Amygdala (tissue), 56 donors: ENCODE data around the gene AK9.

Source experiments
- DNase-seq, 56 donors: peaks; one replicate each; lab custom pipeline; 2025; lab: John Stamatoyannopoulos, UW

The AK9 gene

GRCh38 chr6:109485266-109485935 lies 205.6 kb downstream of the AK9 start:
- DNase-seq: no peak

GRCh38 chr6:109484122-109484521 lies 206.9 kb downstream of the AK9 start:
- DNase-seq: no peak

DNA sequence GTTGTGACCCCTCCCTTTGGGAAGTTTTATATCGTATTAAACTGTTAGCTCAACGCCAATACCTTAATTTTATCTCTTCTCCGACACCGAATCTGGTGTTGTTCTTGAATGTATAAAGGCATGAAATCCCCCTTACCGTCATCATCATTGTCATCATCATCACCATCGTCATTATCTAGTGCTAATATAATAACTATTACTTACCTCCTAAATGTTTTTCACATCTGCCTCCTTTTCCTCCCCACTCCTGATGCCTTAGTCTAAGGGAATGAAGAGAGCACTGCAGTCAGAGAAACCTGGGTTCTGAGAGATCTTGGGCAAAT lies 207.3 kb downstream of the AK9 start:
- no peak for DNase-seq

DNA sequence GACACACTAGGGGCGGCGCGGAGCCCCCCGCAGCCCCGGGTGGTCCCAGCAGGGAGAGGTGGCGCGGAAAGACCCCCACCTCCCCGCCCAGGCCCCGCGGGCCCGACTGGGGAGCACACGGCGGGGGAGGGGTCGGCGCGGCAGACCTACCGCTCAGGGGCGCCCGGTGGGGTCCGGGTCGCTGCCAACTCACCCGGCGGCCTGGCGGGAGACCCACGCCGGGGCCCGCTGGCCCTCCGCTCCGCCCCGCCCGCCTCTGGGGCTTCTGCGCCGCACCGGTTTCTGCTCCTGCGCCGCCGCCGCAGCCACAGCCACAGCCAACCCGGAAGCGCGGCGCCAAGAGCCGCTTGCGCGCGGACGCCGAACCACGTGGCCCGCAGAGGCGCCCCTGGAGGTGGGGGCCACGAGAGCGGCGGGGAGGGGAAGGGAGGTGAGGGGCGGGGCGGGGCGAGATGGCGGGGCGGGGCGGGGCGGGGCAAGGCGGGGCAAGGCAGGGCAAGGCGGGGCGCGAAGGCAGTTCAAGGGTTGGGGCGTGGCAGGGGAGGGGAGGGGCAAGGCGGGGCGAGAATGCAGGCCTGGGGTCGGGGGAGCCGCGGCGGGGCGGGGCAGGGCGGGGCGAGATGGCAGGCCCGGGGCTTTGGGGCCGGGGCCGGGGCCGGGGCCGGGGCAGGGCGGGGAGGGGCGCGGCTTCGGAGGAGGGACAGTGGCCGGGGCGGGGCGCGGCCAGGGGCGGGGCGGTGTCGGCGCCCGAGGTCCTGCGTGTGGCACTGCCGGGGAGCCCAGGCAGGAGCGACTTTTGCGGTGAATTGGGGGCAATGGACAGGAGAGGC lies 207.9 kb downstream of the AK9 start, which contains the start of gene ZBTB24:
Gene ZBTB24 (minus strand): TSS at position 315 of the 830 bp plus-strand sequence. CDS start 1,193 bp downstream, outside the sequence.
- DNase-seq: peak; percentile 38 to 92 (median 80)

- DNase-seq: no peak
These were observed 210.0 kb downstream of the AK9 start for GRCh38 chr6:109480993-109481480.

GRCh38 chr6:109478841-109479624 lies 212.0 kb downstream of the AK9 start:
- no peak for DNase-seq

DNA sequence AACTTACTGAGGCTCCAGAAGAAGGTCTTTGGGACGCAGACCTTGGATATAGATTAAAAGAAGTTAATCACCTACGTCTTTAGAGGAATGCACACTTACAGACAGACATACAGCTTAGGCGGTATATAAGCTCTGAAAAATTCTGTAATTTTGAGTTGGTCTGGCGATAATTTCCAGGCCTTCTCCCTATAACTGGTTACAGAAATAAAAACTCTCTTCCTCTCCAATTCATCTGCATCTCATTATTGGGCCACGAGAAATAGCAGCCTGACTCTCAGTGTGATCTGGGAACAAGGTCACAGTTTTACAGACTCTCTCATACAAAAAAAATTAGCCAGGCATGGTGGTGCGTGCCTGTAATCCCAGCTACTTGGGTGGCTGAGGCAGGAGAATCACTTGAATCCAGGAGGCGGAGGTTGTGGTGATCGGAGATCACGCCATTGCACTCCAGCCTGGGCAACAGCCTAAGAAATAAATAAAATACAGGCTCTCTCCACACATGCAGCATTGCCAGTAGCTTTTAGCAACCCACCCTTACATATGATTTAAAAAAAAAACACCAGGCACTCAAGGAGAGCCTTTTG lies 212.7 kb downstream of the AK9 start:
- DNase-seq: no peak

DNA sequence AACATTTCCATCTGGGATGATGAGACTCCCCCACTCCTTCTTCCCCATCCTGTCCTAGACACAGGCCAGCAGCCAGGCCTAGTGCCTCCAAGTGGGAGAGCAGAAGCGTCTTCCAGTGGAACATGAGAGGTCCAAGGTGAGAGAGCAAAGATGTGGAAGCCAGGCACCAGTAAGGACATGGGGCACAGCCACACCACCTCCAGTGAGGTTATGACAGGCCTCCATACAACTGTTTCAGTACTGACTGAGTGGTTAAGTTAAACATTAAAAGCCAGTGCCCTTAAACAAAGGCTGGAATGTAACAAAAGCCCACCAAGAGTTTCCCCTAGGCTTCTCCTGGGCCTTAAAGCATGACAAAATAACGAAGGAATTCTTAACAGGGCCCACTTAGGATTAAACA lies 213.3 kb downstream of the AK9 start:
- no peak for DNase-seq

DNA sequence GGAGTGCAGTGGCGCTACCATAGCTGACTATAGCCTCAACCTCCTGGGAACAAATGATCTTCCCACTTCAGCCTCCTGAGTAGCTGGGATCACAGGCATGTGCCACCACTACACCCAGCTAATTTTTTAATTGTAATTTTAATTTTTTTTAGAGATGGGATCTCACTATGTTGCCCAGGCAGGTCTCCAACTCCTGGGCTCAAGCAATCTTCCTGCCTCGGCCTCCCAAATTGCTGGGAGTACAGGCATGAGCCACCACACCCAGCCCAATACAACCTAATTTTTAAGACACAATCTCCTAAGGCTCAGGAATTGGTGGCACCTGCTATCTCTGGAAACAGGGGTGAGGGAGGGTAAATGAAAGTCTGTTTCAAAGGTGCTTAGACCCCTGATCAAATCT lies 213.8 kb downstream of the AK9 start:
- no peak for DNase-seq

DNA sequence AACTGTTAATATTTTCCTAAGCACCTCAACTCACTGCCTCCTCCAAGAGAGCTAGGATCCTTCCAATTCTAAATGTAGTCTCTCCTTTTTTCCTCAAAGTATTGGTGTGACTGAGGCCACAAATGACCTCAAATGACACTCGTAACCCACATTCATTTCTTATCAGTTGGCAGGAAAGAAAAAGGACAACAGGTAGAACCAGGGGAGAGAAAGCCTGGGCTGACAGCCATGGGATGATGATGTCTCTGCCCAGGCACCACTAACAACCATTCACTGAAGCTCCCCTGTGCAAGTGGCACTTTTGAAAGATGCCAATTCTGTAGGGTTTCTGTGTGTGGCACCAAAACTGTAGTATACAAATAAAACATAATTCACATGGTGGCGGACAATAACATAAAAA lies 215.4 kb downstream of the AK9 start:
- DNase-seq: no peak

- no peak for DNase-seq
These were observed 216.0 kb downstream of the AK9 start for GRCh38 chr6:109474995-109475394.

GRCh38 chr6:109473120-109473519 lies 217.9 kb downstream of the AK9 start:
- DNase-seq: peak in 1 of 56 donors; percentile 17

DNA sequence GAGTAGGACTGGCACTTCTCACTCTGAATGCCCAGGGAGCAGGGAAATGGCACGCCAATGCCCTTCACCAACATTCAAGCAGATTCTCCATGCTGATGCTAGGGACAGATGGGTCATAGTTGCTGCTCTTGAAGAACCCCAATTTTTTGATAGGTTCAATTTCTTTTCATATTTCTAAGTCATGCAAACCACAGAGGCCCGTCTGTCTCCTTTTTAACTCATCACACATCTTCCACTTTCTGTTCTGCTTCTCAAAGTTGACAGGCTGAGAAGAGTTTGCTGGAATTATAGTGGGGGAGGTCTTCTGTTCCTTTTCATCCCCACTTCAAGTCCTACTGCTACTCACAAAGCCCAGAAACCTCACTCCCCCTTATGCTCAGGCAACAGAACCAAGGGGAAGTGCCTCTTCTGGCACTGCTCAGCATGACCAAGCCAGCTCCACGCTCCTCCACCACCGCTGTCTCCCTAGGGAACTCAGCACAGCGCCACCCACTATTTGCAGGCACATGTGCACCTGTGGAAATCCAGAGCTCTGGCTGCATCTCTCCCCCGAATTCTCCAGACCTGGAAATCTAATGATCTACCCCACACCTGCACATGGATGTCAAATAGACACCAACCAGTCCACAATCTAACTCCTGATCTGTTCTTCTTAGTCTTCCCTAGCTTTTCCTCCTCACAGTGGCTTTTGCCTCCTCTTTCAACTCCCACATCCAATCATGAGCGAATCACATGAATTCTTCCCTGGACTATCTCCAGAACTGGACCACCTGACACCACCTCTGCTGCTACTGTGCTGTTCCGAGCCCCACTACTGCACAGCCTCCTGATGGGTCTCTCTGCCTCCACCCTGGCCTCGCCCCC lies 218.6 kb downstream of the AK9 start:
- DNase-seq: peak in 2 of 56 donors; percentile 6 to 15

DNA sequence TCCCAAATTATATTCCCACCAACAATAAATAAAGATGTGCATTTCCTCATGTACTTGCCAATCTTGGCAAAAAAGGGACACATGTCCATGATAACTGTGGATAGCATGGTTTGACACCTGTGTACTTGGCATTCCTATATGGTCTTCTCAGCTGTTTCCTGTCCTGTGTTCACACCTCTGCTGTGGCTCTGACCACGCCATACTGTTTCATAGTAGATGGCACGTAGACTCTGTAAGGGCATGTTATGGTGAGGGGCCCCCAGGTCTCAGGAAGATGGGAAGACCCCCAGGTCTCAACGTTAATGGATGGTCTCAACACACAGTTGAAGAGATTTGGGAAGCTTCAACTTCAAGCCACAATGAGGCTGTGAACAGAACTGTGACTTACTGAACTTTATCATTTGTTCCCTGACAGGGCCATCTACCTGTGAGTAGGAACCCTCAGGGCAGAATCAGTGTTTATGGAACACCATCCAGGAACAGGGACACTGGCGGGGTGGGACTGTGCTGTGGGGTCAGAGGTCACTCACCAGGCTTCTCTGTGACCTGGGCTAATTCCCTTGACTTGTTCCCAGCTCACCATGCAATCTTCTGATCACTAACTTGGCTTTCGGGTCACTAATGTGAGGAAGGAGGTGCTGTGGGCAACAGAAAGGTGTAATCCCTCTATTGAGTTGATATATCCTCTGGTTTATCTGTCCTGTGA lies 219.7 kb downstream of the AK9 start:
- no peak for DNase-seq

DNA sequence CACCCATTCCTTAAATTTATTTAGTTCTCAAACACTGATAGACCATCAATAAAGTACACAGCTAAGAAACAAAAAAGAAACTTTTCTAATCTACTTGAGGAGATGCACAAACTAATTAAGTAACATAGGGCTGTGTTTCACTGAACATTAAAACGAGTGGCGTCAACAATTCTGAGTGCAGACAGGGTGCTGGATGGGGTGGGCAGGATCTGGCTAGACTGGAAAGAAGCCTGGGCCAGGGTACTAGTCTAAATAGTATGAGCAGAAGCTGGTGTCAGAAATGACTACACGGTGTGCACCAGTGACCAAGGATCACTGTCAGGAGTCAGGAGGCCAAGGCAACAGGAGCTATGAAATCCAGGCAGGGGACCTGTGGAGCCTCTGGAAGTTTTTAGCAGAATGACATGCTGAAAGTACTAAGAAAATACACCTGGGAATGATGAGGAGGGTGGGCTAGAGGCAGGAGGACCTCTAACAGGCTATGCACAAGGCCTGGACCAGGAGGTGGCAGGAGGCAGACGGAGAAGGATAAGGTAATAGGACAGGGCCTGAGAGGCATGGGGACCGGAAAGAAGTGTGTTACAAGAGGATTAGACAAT lies 221.3 kb downstream of the AK9 start:
- DNase-seq: no peak

DNA sequence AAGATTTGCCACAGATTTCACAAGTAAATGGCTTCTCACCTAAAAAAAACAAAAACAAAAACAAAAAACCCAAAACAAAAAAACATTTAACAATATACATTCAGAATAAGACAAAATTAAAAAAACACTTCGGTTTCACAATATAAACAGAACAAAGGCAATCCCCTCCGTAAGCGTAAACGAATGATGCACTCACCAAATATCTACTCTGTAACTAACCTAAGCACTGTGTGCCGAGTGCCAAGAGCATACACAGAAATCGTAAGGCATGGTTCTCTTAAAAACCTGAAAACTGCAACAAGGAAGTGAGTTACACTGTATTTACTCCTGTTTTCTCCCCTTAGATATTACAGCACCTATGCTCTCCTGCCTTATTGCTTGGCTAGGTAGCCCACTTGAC lies 223.3 kb downstream of the AK9 start:
- DNase-seq: no peak

DNA sequence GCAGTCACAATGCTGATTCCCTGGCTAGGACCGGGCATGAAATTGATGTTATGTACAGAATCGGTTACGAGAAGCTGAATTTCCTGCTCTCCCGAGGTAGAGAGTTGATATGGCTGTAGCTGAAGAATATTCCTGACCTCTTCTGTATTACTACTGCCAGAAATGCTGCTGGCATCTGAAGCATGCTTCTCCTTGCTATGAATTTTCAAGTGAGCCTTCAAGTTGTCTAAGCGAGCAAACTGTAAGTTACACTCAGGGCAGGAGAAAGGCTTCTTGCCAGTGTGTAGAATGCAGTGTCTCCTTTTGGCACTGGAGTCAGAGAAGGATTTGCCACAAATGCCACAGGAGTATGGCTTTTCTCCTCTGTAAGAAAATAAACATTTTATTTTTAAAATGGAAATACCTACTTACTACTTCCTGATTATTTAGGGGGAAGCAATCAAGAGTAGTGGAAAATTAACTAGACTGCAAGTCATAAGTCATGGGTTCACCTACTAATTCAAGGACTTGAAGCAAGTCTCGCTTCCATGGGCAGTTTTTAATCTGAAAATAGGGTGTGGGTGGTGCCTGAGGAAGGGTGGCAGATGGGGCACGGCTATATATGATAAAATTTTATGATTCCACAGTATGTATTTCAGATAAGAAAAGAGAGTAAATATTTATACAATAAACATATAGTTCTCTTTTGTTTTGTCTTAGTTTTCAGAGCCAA lies 224.6 kb downstream of the AK9 start:
- no peak for DNase-seq

GRCh38 chr6:109465772-109466171 lies 225.2 kb downstream of the AK9 start:
- peak in 35 of 56 donors; percentile 16 to 75 (median 44) for DNase-seq
